SK-N-SH treated with all-trans-retinoic acid at 6 μM for 48 hours (cell line): ENCODE measurements around the gene SORCS1.

Experiments
- ARNTL ChIP-seq: fragments of 450-650 bp; formaldehyde crosslinking; IDR thresholded peaks from 2 replicates; pipeline ENCODE4 v1.5.0; 2020; ENCODE audit warnings: low read depth, mild to moderate bottlenecking, moderate library complexity, borderline replicate concordance
- ESRRG ChIP-seq: fragments of 250-450 bp; sonication (Bioruptor Pico); IDR thresholded peaks from 2 replicates; pipeline ENCODE4 v1.6.1; 2021; ENCODE audit warnings: mild to moderate bottlenecking
- POU6F1 ChIP-seq: fragments of 250-450 bp; sonication (Bioruptor Pico); IDR thresholded peaks from 2 replicates; pipeline ENCODE4 v1.8.0; 2021; ENCODE audit warnings: low read depth, mild to moderate bottlenecking, moderate library complexity, borderline replicate concordance
- PPARA ChIP-seq: fragments of 250-450 bp; sonication (Bioruptor Pico); IDR thresholded peaks from 2 replicates; pipeline ENCODE4 v1.5.0; 2020; ENCODE audit warnings: mild to moderate bottlenecking, borderline replicate concordance

GRCh38 chr10:106785528-106785927 is 379.0 kb downstream of the SORCS1 start:
- TF ChIP-seq ARNTL (CRISPR knock-in tag): no peak
- TF ChIP-seq ESRRG (CRISPR knock-in tag): no peak
- TF ChIP-seq POU6F1 (CRISPR knock-in tag): no peak
- no peak for TF ChIP-seq PPARA (CRISPR knock-in tag)
